ENCODE data around the gene JADE1. TPM values are rescaled to one million over a fixed set of nuclear protein-coding genes. Genes with fewer than 3 reads are reported as not detected.

Gene JADE1
- total RNA-seq, 1 experiment from 2014 or later, result 192 TPM

GRCh38 chr4:128858879-128859671 is 49.6 kb downstream of the JADE1 start:
- WGBS (ENCODE audit: extremely low coverage, insufficient read length, low lambda C conversion rate), result 100% methylated on average over 2 of the region's 18 CpGs

More at GRCh38 chr4:128858879-128859671, 49.6 kb downstream of the JADE1 start:
- Histone ChIP-seq H3K79me1 (ENCODE audit: insufficient read depth, low read depth, low read length, poor library complexity, severe bottlenecking) (peaks cover 3% of the 10 kb centered on the region), H3K27me3 (ENCODE audit: insufficient read depth, low read length) (no peaks in the 10 kb centered on the region), H2BK20ac (ENCODE audit: low read depth, low read length, poor library complexity, severe bottlenecking) (no peak overlapping the region), H3K4me2 (ENCODE audit: insufficient read depth, insufficient read length, low read length) (no peak overlapping the region), H3K9me3 (ENCODE audit: control insufficient read depth, low read depth, low read length) (no peaks in the 10 kb centered on the region), H3K23me2 (ENCODE audit: insufficient read length, low read depth, low read length, poor library complexity, severe bottlenecking) (no peaks in the 10 kb centered on the region), H3K56ac (ENCODE audit: insufficient read length, low read depth, low read length) (no peak overlapping the region), H3K9ac (ENCODE audit: extremely low read depth, insufficient read length, low read length) (no peak overlapping the region), H3K18ac (ENCODE audit: insufficient read length, low read depth, low read length) (no peak overlapping the region), H2AK5ac (ENCODE audit: insufficient read length, low read length) (no peak overlapping the region), H2BK5ac (ENCODE audit: insufficient read length, low read length) (peak overlapping the region; percentile 6), H4K8ac (replicated peaks; ENCODE audit: insufficient read length, low read depth, low read length) (peak overlapping the region; percentile 55), H2BK12ac (ENCODE audit: insufficient read length, low read depth, low read length) (no peak overlapping the region), H3T11ph (ENCODE audit: low read length) (no peak overlapping the region), H4K20me1 (ENCODE audit: control insufficient read depth, insufficient read depth, insufficient read length) (peaks cover 5% of the 10 kb centered on the region), H3K79me2 (ENCODE audit: insufficient read depth, low read length) (peaks cover 5% of the 10 kb centered on the region; the same call in 1 of the 2 replicates), H3K23ac (ENCODE audit: insufficient read length, low read depth, low read length) (peak overlapping the region; percentile 3), H2AFZ (ENCODE audit: low read length) (no peak overlapping the region), H2BK15ac (ENCODE audit: low read depth, low read length) (no peak overlapping the region), H4K91ac (ENCODE audit: insufficient read length, low read depth, low read length) (no peak overlapping the region), H3K4me1 (ENCODE audit: insufficient read depth, low read length) (peaks cover 5% of the 10 kb centered on the region; the same call in 1 of the 2 replicates), H4K5ac (ENCODE audit: insufficient read length, low read depth, low read length) (peak overlapping the region; percentile 33), H3K4ac (ENCODE audit: low read depth, low read length) (no peak overlapping the region), H3K14ac (ENCODE audit: insufficient read depth, low read length) (no peak overlapping the region), H3K27ac (ENCODE audit: insufficient read length, low read depth, low read length) (peak overlapping the region; percentile 1), H2BK120ac (ENCODE audit: low read depth, low read length, poor library complexity, severe bottlenecking) (no peak overlapping the region)
- peak overlapping the region in 2 of 3 experiments; percentile 69 to 75; a peak in 4 of 7 replicates for H3K27ac Mint-ChIP-seq
- H3K36me3 Mint-ChIP-seq (ENCODE audit: insufficient read depth in 1 of 3, low read depth in 3 of 3), result peaks cover 79 to 98% (median 95%) of the 10 kb centered on the region in 3 experiments
- H3K4me3 Mint-ChIP-seq, result no peak overlapping the region
- no peak for TF ChIP-seq CTCF (conservative IDR thresholded peaks at IDR 0.05)
- no peak for DNase-seq
- no peaks in the 10 kb centered on the region; a peak in 1 of 5 replicates for H3K9me3 Mint-ChIP-seq
- H3K4me1 Mint-ChIP-seq, result peaks cover 26 to 33% of the 10 kb centered on the region in 2 experiments
- H3K27me3 Mint-ChIP-seq (ENCODE audit: low read depth), result peaks cover 3% of the 10 kb centered on the region; the same call in 1 of the 2 replicates

All from H9 (cell line).